ENCODE results near the gene BICD1. TPM values are rescaled to one million over a fixed set of nuclear protein-coding genes. Genes with fewer than 3 reads are reported as not detected.
"Not testable (repeated sequence)": the region's sequence is repeated elsewhere in the genome, so short reads cannot be mapped to it uniquely, and the experiment has no call there.

Gene BICD1
- total RNA-seq (2014; rRNA removed) = 6.2 and 6.6 TPM in 2 replicates
- 6.0 TPM for polyA plus RNA-seq (2012)

DNA sequence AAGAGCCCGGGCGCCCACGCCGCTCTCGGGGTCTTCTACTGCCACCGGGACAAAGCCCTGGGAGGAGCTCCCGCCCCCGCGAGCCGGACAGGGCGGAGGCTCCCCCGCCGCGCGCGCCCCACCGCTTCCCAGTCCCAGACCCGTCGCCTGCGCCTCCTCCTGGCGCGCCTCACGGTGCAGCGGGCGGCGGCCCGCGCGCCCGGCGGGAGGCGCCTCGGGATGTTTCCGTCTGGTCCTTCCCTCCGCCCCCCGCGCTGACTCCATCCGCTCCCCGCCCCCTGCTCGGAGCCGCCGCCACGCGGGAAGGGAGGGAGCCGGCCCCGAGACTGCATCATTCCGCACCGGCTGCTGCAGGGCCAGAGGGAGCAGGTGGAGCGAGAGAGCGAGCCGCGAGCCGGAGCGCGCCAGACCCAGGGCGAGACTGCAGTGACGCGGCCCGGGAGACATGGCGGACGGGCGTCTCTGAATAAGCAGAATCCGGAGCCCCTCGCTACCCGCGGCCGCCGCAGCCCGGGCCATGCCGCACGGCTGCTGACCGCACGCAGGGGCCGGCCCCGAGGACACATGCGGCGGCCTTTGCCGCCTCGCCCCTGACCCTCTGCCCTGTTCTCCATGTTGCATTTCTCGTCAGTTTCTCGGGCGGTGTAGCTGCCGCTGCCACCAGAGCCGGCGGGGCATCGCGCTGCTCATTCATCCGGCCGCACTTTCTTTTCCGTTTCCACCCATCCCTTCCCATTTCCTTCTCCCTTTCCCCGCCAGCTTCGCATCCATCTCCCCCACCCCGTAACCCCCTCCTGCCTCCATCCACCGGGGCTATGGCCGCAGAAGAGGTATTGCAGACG is at the start of gene BICD1:
BICD1 (plus strand) TSS at position 331 of the 842 bp plus-strand sequence; CDS start at position 816, 485 bp downstream.
- DNase-seq (ENCODE audit: low read depth) = peak; percentile 92

DNA sequence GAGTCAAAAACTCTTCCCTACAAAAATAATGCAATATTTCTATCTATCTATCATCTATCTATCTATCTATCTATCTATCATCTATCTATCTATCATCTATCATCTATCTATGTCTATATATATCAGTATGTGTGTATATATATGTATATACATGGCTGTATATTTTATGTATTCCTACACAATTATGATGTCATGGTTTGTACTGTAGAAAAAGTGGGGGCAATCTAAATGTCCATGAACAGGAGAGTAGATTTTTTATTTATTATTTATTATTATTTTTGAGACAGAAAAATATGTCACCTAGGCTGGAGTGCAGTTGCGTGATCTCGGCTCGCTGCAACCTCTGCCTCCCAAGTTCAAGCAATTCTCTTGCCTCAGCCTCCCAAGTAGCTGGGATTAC is 45.6 kb upstream of the BICD1 start:
- DNase-seq (ENCODE audit: low read depth) = no peak

- DNase-seq (ENCODE audit: low read depth) = no peak
These were observed 43.8 kb upstream of the BICD1 start for GRCh38 chr12:32062881-32063280.

DNA sequence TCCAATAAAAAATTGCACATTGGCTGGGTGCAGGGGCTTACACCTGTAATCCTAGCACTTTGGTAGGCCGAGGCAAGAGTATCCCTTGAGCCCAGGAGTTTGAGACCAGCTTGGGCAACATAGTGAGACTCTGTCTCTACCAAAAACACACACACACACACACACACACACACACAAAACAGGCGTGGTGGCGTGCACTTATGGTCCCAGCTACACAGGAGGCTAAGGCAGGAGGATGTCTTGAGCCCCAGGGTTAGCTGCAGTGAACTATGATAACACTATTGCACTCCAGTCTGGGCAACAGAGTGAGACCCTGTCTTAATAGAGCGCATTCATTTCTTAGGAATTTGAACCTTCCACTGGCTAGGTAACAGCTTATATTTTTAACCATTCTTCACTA is 42.9 kb upstream of the BICD1 start:
- no peak for DNase-seq (ENCODE audit: low read depth)

DNA sequence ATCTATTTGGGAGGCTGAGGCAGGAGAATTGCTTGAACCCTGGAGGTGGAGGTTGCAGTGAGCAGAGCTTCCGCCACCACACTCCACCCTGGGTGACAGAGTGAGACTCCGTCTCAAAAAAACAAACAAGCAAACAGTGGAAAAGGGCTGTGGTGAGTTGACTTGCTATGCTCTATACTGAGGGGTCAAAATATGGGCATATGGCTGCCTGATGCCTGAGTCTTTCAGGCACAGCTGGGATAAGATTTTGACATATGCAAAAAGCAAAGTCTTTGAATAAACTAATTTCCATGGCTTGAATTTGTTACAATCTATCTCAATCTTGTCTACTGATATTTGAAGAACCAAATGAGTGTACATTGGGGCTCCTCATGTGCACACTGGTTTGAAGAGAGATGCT is 40.4 kb upstream of the BICD1 start:
- no peak for DNase-seq (ENCODE audit: low read depth)

DNA sequence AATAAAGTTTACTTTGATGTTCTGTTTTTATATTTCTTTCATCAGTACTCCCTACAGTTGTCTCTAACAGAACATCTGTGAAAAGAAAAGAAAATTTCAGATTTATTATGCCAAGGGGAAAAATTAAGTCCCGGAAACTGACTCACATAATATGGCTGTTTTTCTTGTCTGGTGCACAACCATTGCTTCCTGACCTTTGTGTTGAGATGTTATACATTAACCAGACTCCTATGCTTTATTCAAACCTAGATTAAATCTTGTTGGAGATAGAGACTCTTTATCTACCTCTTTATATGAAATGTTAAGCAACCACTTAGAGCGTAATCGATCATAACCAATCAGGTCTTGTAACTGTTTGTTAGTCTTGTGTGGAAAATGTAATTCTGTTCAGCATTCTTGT is 37.6 kb upstream of the BICD1 start:
- no peak for DNase-seq (ENCODE audit: low read depth)

DNA sequence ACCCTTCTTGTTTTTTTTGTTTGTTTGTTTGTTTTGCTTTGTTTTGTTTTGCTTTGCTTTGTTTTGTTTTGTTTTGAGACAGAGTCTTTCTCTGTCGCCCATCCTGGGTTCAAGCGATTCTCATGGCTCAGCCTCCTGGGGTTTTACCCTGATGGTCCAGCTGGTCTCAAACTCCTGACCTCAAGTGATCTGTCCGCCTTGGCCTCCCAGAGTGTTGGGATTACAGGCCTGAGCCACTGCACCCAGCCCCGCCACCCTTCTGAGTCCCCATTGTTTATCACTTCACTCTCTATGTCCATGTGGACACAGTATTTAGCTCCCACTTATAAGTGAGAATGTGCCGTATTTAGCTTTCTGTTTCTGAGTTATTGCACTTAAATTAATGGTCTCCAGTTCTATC is 36.9 kb upstream of the BICD1 start:
- no peak for DNase-seq (ENCODE audit: low read depth)

GRCh38 chr12:32070370-32070769 is 36.3 kb upstream of the BICD1 start:
- no peak for DNase-seq (ENCODE audit: low read depth)

DNA sequence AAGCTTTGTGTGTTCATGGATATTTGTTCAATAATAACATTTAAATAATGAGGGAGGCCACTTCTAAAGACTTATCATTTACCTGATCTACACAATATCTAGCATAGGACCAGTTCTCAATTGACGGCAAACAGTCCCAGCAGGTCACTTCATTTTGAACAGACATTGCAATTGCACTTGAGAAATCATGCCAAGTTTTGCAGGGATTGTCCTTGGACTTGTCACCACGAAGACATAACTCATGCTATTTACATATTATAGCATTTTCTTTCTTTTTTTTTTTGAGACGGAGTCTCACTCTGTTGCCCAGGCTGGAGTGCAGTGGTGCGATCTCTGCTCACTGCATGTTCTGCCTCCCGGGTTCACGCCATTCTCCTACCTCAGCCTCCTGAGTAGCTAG is 34.5 kb upstream of the BICD1 start:
- DNase-seq (ENCODE audit: low read depth) = no peak

DNA sequence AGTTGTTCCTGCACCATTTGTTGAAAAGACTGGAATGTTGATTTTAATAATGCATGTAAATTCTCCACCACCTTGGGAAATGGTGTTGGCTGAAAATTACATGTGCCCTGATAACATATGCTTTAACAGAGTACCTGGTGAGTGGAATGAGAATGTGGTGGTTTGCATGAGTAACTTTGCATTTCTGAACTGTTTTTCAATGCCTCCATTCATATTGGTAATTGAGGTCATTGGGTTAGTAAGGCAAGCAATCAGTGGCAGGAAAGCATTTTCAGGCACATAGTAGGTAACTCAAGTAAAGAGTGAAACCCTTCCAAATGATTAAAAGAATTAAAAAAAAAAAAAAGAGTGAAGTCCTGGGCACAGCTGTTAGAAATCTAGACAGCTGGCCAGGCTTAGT is 32.2 kb upstream of the BICD1 start:
- DNase-seq (ENCODE audit: low read depth) = no peak

GRCh38 chr12:32076941-32077340 is 29.7 kb upstream of the BICD1 start:
- DNase-seq (ENCODE audit: low read depth) = no peak

DNA sequence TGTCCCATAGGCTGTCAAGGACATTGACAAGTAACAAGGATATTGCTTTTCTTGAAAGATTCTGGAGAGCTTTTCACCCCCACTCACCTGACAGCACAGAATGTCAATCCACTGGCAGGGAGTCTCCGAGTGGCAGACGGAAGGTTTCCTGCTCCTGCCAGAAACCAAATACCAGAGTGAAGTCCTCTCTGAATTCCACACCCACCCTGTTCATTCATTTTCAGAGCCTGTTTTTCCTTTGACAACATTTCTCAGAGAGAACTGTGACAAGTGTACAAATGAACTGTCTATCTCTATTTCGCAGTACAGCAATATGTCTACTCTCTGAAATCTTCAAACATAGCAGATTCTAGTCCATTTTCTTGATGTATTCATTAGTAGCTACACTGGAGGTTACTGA is 26.2 kb upstream of the BICD1 start:
- no peak for DNase-seq (ENCODE audit: low read depth)

DNA sequence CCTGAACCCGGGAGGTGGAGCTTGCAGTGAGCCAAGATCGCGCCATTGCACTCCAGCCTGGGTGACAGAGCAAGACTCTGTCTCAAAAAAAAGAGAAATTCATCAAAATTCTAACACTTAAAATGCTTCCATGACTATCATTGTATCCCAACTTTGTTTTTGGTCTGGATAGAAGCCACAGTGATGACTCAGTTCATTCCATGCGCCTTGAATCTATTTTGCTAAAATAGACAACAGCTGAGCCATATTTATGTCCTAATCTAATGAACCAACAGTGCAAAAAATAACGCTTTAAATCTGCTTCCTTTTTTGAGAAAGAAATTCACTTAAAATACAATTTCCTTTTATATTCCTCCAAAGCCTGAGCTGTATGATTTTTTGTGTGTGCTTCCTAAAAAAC is 23.2 kb upstream of the BICD1 start:
- DNase-seq (ENCODE audit: low read depth) = peak; percentile 87

DNA sequence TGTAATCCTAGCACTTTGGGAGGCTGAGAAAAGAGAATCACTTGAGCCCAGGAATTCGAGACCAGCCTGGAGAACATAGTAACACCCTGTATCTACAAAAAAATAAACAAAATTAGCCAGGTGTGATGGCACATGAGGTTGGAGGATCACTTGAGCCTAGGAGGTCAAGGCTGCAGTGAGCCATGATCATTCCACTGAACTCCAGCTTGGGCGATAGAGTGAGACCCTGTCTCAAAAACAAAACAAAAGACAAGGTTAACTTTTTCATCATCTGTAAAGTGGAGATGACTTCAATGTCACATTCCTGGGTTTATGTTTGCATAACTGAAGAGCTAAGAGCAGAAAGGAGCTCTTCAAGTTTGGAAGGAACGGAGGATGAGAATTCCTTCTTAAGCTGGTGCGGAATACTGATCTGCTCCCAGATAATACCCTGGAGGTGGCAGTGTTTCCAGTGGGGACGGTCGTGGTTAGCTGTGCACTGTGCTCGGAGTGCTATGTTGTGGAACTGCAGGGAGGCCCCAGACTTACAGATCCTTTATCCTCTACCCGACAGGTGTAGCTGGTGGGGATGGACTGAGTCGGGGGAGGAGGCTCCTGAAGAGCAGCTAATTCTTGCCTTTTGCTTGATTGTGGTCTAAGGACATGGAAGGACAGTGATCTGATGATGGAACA is 22.5 kb upstream of the BICD1 start:
- DNase-seq (ENCODE audit: low read depth) = no peak

- no peak for DNase-seq (ENCODE audit: low read depth)
These were observed 21.9 kb upstream of the BICD1 start for GRCh38 chr12:32084753-32085152.

- no peak for DNase-seq (ENCODE audit: low read depth)
These were observed 19.3 kb upstream of the BICD1 start for GRCh38 chr12:32087306-32087705.

DNA sequence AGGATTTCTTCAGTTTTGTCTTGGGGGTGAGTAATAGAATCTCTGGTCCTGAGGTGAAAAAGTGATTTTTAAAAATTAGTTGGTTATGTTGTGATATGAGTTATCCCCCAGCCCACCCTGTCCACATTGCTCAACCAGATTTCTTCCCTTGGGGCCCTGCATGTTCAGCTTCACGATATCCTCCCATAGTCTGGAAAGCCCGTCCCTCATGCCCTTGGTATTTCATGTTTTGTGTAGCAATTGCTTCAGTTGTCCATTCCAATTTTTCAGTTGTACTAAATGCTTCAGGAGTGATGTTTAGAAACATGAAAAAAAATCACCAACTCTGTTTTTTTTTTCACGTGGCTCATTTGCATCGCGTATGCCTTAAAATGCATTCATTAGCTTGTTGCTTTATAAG is 17.5 kb upstream of the BICD1 start:
- no peak for DNase-seq (ENCODE audit: low read depth)

DNA sequence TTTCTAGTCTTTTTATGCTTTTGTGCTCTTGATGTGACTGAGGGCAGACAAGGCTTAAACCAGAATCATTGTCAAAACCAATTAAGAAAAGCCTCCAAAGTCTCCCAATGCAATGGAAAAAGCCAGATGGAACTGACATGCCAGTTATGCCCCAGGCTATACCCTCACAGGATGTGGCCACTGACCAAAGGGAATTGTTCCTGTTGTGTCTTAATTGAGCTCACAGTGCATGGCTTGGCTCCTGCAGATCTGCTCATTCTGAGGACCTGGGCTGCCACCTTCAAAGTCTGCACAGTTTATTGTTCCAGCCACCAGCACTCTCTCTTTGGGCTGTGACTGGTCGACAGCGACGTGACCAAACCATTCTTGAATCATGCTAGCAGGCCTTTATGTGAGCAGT is 17.1 kb upstream of the BICD1 start:
- no peak for DNase-seq (ENCODE audit: low read depth)

DNA sequence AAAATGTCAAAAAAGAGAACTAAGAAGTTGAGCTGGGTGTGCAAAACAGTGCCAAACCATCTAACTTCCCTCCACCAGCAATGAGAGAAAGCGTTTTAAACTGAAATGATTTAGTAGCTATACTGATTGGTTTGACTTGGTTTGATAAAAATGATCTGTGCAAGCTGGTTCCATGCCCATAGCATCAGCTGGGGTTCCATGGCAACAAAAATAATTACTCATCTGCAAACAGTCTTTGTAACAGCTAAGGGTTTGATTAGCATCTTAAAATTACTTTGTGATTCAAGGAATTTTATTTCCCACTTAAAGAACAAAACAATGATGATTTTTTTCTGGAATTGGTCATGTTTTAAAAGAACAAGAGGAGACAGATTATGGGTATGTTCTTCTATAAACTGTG is 15.0 kb upstream of the BICD1 start:
- no peak for DNase-seq (ENCODE audit: low read depth)

DNA sequence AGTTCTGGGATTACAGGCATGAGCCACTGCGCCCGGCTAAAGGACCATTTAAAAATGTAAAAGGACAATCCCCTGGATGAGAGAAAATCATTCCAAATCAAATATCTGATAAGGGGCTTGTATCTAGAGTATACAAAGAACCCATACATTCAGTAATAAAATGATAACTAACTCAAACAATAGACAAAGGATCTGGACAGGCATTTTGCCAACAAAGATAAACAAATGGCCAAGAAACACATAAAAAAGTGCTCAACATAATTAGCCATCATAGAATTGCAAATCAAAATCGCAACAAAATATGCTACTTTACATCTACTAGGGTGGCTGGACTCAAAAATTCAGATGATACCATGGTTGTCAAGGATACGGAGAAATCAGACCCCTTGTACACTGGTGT is 8.5 kb upstream of the BICD1 start:
- no peak for DNase-seq (ENCODE audit: low read depth)

- not testable (repeated sequence) for DNase-seq (ENCODE audit: low read depth)
These were observed 7.4 kb upstream of the BICD1 start for GRCh38 chr12:32099275-32099674.

GRCh38 chr12:32100361-32100760 is 6.3 kb upstream of the BICD1 start:
- no peak for DNase-seq (ENCODE audit: low read depth)

GRCh38 chr12:32100888-32101287 is 5.8 kb upstream of the BICD1 start:
- no peak for DNase-seq (ENCODE audit: low read depth)

All from LHCN-M2 (cell line).